ENCODE measurements around the gene TTLL11. TPM values are rescaled to one million over a fixed set of nuclear protein-coding genes. Genes with fewer than 3 reads are reported as not detected.

TTLL11 gene
- total RNA-seq, 1 donor from 2014 or later = 6.9 TPM

GRCh38 chr9:121960665-121961064 is 132.4 kb downstream of the TTLL11 start:
- no peaks in the 10 kb centered on the region for H3K79me2 ChIP-seq (ENCODE audit: insufficient read depth, low read length)
- H3K4me1 Mint-ChIP-seq (ENCODE audit: low read depth, unreplicated experiment) = peaks cover 6% of the 10 kb centered on the region

GRCh38 chr9:121958530-121958929 is 134.6 kb downstream of the TTLL11 start:
- H3K9me3 ChIP-seq (ENCODE audit: insufficient read depth, low read depth, low read length) = no peaks in the 10 kb centered on the region
- H3K4me1 Mint-ChIP-seq (ENCODE audit: low read depth, unreplicated experiment) = peaks cover 14% of the 10 kb centered on the region
- no peak overlapping the region for H3K9ac ChIP-seq (ENCODE audit: low read length)
- H3K4me1 ChIP-seq (ENCODE audit: insufficient read depth, low read length) = peaks cover 6% of the 10 kb centered on the region
- TF ChIP-seq EZH2 (IDR thresholded peaks at IDR 0.05; ENCODE audit: insufficient read depth, low read length) = no peak
- TF ChIP-seq, protein P1, sequence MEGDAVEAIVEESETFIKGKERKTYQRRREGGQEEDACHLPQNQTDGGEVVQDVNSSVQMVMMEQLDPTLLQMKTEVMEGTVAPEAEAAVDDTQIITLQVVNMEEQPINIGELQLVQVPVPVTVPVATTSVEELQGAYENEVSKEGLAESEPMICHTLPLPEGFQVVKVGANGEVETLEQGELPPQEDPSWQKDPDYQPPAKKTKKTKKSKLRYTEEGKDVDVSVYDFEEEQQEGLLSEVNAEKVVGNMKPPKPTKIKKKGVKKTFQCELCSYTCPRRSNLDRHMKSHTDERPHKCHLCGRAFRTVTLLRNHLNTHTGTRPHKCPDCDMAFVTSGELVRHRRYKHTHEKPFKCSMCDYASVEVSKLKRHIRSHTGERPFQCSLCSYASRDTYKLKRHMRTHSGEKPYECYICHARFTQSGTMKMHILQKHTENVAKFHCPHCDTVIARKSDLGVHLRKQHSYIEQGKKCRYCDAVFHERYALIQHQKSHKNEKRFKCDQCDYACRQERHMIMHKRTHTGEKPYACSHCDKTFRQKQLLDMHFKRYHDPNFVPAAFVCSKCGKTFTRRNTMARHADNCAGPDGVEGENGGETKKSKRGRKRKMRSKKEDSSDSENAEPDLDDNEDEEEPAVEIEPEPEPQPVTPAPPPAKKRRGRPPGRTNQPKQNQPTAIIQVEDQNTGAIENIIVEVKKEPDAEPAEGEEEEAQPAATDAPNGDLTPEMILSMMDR (IDR thresholded peaks at IDR 0.05; ENCODE audit: insufficient read depth, low read depth, low read length) = no peak
- H3K9me3 Mint-ChIP-seq (ENCODE audit: unreplicated experiment) = peaks cover 3% of the 10 kb centered on the region
- H2AFZ ChIP-seq (ENCODE audit: low read depth, low read length) = no peak overlapping the region
- no peak for DNase-seq (ENCODE audit: low read depth)
- H3K79me2 ChIP-seq (ENCODE audit: insufficient read depth, low read length) = no peaks in the 10 kb centered on the region
- no peak for FAIRE-seq
- H3K4me3 ChIP-seq (ENCODE audit: insufficient read depth, low read depth, low read length) = no peak overlapping the region
- H3K27me3 Mint-ChIP-seq (ENCODE audit: low read depth, unreplicated experiment) = peaks cover 63% of the 10 kb centered on the region
- no peak overlapping the region for H3K27ac Mint-ChIP-seq (ENCODE audit: unreplicated experiment)
- H3K4me2 ChIP-seq (ENCODE audit: low read length) = no peak overlapping the region
- peaks cover 9% of the 10 kb centered on the region for H3K36me3 Mint-ChIP-seq (ENCODE audit: low read depth, unreplicated experiment)
- no peaks in the 10 kb centered on the region for H3K36me3 ChIP-seq (ENCODE audit: insufficient read depth, low read length)
- H3K27me3 ChIP-seq (ENCODE audit: insufficient read depth, low read length) = no peaks in the 10 kb centered on the region
- no peak overlapping the region for H3K27ac ChIP-seq (ENCODE audit: low read depth, low read length)
- no peak overlapping the region for H3K4me3 Mint-ChIP-seq (ENCODE audit: unreplicated experiment)
- H4K20me1 ChIP-seq (ENCODE audit: insufficient read depth, low read length) = no peaks in the 10 kb centered on the region

More at GRCh38 chr9:121960665-121961064, 132.4 kb downstream of the TTLL11 start:
- Histone ChIP-seq H3K27me3 (ENCODE audit: insufficient read depth, low read length) (no peaks in the 10 kb centered on the region), H3K27ac (ENCODE audit: low read depth, low read length) (no peak overlapping the region), H3K36me3 (ENCODE audit: insufficient read depth, low read length) (no peaks in the 10 kb centered on the region), H3K4me1 (ENCODE audit: insufficient read depth, low read length) (peaks cover 7% of the 10 kb centered on the region), H3K4me3 (ENCODE audit: insufficient read depth, low read depth, low read length) (no peak overlapping the region), H2AFZ (ENCODE audit: low read depth, low read length) (no peak overlapping the region), H3K9ac (ENCODE audit: low read length) (no peak overlapping the region), H3K9me3 (ENCODE audit: insufficient read depth, low read depth, low read length) (no peaks in the 10 kb centered on the region), H4K20me1 (ENCODE audit: insufficient read depth, low read length) (no peaks in the 10 kb centered on the region), H3K4me2 (ENCODE audit: low read length) (no peak overlapping the region)
- peaks cover 57% of the 10 kb centered on the region for H3K27me3 Mint-ChIP-seq (ENCODE audit: low read depth, unreplicated experiment)
- FAIRE-seq (no peak), DNase-seq (ENCODE audit: low read depth) (no peak)
- H3K36me3 Mint-ChIP-seq (ENCODE audit: low read depth, unreplicated experiment) = peaks cover 9% of the 10 kb centered on the region
- H3K9me3 Mint-ChIP-seq (ENCODE audit: unreplicated experiment) = peaks cover 5% of the 10 kb centered on the region
- TF ChIP-seq, protein P1 (IDR thresholded peaks at IDR 0.05; ENCODE audit: insufficient read depth, low read depth, low read length) = no peak
- TF ChIP-seq EZH2 (IDR thresholded peaks at IDR 0.05; ENCODE audit: insufficient read depth, low read length) = no peak
- H3K27ac Mint-ChIP-seq (ENCODE audit: unreplicated experiment) = no peak overlapping the region
- no peak overlapping the region for H3K4me3 Mint-ChIP-seq (ENCODE audit: unreplicated experiment)

GRCh38 chr9:121956808-121957207 is 136.3 kb downstream of the TTLL11 start:
- Histone ChIP-seq H3K4me3 (ENCODE audit: insufficient read depth, low read depth, low read length) (no peak overlapping the region), H3K4me2 (ENCODE audit: low read length) (no peak overlapping the region), H3K27ac (ENCODE audit: low read depth, low read length) (no peak overlapping the region), H3K9ac (ENCODE audit: low read length) (no peak overlapping the region), H4K20me1 (ENCODE audit: insufficient read depth, low read length) (no peaks in the 10 kb centered on the region), H3K79me2 (ENCODE audit: insufficient read depth, low read length) (no peaks in the 10 kb centered on the region), H3K9me3 (ENCODE audit: insufficient read depth, low read depth, low read length) (no peaks in the 10 kb centered on the region), H2AFZ (ENCODE audit: low read depth, low read length) (no peak overlapping the region), H3K36me3 (ENCODE audit: insufficient read depth, low read length) (no peaks in the 10 kb centered on the region), H3K4me1 (ENCODE audit: insufficient read depth, low read length) (peaks cover 3% of the 10 kb centered on the region), H3K27me3 (ENCODE audit: insufficient read depth, low read length) (no peaks in the 10 kb centered on the region)
- TF ChIP-seq, protein P1 (IDR thresholded peaks at IDR 0.05; ENCODE audit: insufficient read depth, low read depth, low read length) = no peak
- no peak for TF ChIP-seq EZH2 (IDR thresholded peaks at IDR 0.05; ENCODE audit: insufficient read depth, low read length)
- Mint-ChIP-seq H3K27ac (ENCODE audit: unreplicated experiment) (no peak overlapping the region), H3K9me3 (ENCODE audit: unreplicated experiment) (peaks cover 3% of the 10 kb centered on the region), H3K4me1 (ENCODE audit: low read depth, unreplicated experiment) (peaks cover 11% of the 10 kb centered on the region), H3K4me3 (ENCODE audit: unreplicated experiment) (no peak overlapping the region), H3K27me3 (ENCODE audit: low read depth, unreplicated experiment) (peaks cover 59% of the 10 kb centered on the region), H3K36me3 (ENCODE audit: low read depth, unreplicated experiment) (peaks cover 9% of the 10 kb centered on the region)
- DNase-seq (ENCODE audit: low read depth) (no peak), FAIRE-seq (no peak)
